Muscle layer of colon (tissue), 2 donors: ENCODE data around the gene ARPC1A.
"Not testable (repeated sequence)": the region's sequence is repeated elsewhere in the genome, so short reads cannot be mapped to it uniquely, and the experiment has no call there.

Source experiments
- H3K27ac ChIP-seq: one replicate; pipeline ENCODE4 v1.7.0; 2013; ENCODE audit warnings: low read depth, mild to moderate bottlenecking, low read length, moderate library complexity
- H3K27me3 ChIP-seq, 2 donors: one replicate each; pipeline ENCODE4 v1.7.0; 2013; ENCODE audit warnings: low read length in 2 of 2, mild to moderate bottlenecking in 2 of 2; ENCODE audit not compliant: insufficient read depth in 2 of 2, control insufficient read depth in 1 of 2
- H3K36me3 ChIP-seq: one replicate; pipeline ENCODE4 v1.7.0; 2013; ENCODE audit warnings: mild to moderate bottlenecking, low read length; ENCODE audit not compliant: insufficient read depth
- H3K4me1 ChIP-seq: one replicate; pipeline ENCODE4 v1.7.0; 2013; ENCODE audit warnings: mild to moderate bottlenecking, low read length; ENCODE audit not compliant: insufficient read depth
- H3K4me3 ChIP-seq, 2 donors: one replicate each; pipeline ENCODE4 v1.7.0; 2013; ENCODE audit warnings: low read length in 2 of 2, low read depth in 1 of 2, mild to moderate bottlenecking in 1 of 2, moderate library complexity in 1 of 2
- H3K9ac ChIP-seq: one replicate; pipeline ENCODE4 v1.7.0; 2013; ENCODE audit warnings: low read length
- H3K9me3 ChIP-seq: one replicate; pipeline ENCODE4 v1.7.0; 2013; ENCODE audit warnings: mild to moderate bottlenecking, low read length
- donor health status: abdominal sarcoma.
- donor health status: Adenocarcinoma of cecum.

Gene ARPC1A

GRCh38 chr7:99404977-99405320 is 79.3 kb downstream of the ARPC1A start:
- Histone ChIP-seq H3K27me3 (no peaks in the 10 kb centered on the region), H3K4me3 (no peak overlapping the region), H3K9me3 (no peaks in the 10 kb centered on the region), H3K9ac (no peak overlapping the region), H3K4me1 (peaks cover 41% of the 10 kb centered on the region), H3K27ac (no peak overlapping the region), H3K36me3 (peaks cover 36% of the 10 kb centered on the region)

- no peak overlapping the region for H3K27ac ChIP-seq
- peaks cover 49% of the 10 kb centered on the region for H3K4me1 ChIP-seq
- H3K27me3 ChIP-seq = no peaks in the 10 kb centered on the region
- H3K36me3 ChIP-seq = peaks cover 34% of the 10 kb centered on the region
- H3K9ac ChIP-seq = no peak overlapping the region
- H3K9me3 ChIP-seq = no peaks in the 10 kb centered on the region
- H3K4me3 ChIP-seq = peak overlapping the region in 1 of 2 donors; percentile 99
Measured at GRCh38 chr7:99406557-99406956, 80.9 kb downstream of the ARPC1A start.

- H3K27me3 ChIP-seq = no peaks in the 10 kb centered on the region
- peak overlapping the region; percentile 99 for H3K9ac ChIP-seq
- peak overlapping the region; percentile 99 for H3K4me3 ChIP-seq
- peak overlapping the region; percentile 98 for H3K27ac ChIP-seq
- peaks cover 49% of the 10 kb centered on the region for H3K4me1 ChIP-seq
- H3K9me3 ChIP-seq = no peaks in the 10 kb centered on the region
- H3K36me3 ChIP-seq = peaks cover 44% of the 10 kb centered on the region
Measured at GRCh38 chr7:99407872-99408378, 82.2 kb downstream of the ARPC1A start.

GRCh38 chr7:99408379-99409191 is 82.9 kb downstream of the ARPC1A start, which contains the start of the genes BUD31 and PDAP1:
Gene BUD31, plus strand, starts transcription at chr7:99408969. Its CDS starts 2,124 bp downstream, at chr7:99411093.
Gene PDAP1, minus strand, starts transcription at chr7:99408597. Its CDS starts 49 bp downstream, at chr7:99408548.
- Histone ChIP-seq H3K4me3 (peak within 1 kb of the TSS; percentile 99), H3K27me3 (no peaks in the 10 kb centered on the region), H3K36me3 (peaks cover 46% of the 10 kb centered on the region), H3K4me1 (peaks cover 49% of the 10 kb centered on the region), H3K9ac (peak within 1 kb of the TSS; percentile 99), H3K9me3 (no peaks in the 10 kb centered on the region), H3K27ac (peak within 1 kb of the TSS; percentile 98)

- Histone ChIP-seq H3K27me3 (no peaks in the 10 kb centered on the region), H3K4me1 (peaks cover 45% of the 10 kb centered on the region), H3K9ac (peak overlapping the region; percentile 99), H3K27ac (peak overlapping the region; percentile 98), H3K4me3 (peak overlapping the region; percentile 99), H3K36me3 (peaks cover 42% of the 10 kb centered on the region), H3K9me3 (no peaks in the 10 kb centered on the region)
Measured at GRCh38 chr7:99409192-99409572, 83.5 kb downstream of the ARPC1A start.

GRCh38 chr7:99409806-99410205 is 84.1 kb downstream of the ARPC1A start:
- Histone ChIP-seq H3K4me3 (peak overlapping the region; percentile 99), H3K9ac (peak overlapping the region; percentile 99), H3K36me3 (peaks cover 41% of the 10 kb centered on the region), H3K27ac (peak overlapping the region; percentile 98), H3K27me3 (no peaks in the 10 kb centered on the region), H3K4me1 (peaks cover 39% of the 10 kb centered on the region), H3K9me3 (no peaks in the 10 kb centered on the region)

- H3K4me1 ChIP-seq = peaks cover 33% of the 10 kb centered on the region
- H3K36me3 ChIP-seq = peaks cover 41% of the 10 kb centered on the region
- no peak overlapping the region for H3K4me3 ChIP-seq
- no peak overlapping the region for H3K27ac ChIP-seq
- H3K9me3 ChIP-seq = no peaks in the 10 kb centered on the region
- no peak overlapping the region for H3K9ac ChIP-seq
- H3K27me3 ChIP-seq = no peaks in the 10 kb centered on the region
Measured at GRCh38 chr7:99410635-99411034, 84.9 kb downstream of the ARPC1A start.

GRCh38 chr7:99415513-99416127 is 89.9 kb downstream of the ARPC1A start:
- H3K4me3 ChIP-seq, H3K4me1 ChIP-seq, H3K9me3 ChIP-seq, H3K9ac ChIP-seq, H3K27me3 ChIP-seq, H3K27ac ChIP-seq: not testable (repeated sequence)
- H3K36me3 ChIP-seq = peaks cover 85% of the 10 kb centered on the region
